Liver (tissue), 3 donors: ENCODE results near the gene MYBPC2.

Experiments used
- CTCF ChIP-seq: fragments of 150-350 bp; IDR thresholded peaks from 2 replicates; pipeline ENCODE4 v1.5.1; 2017; ENCODE audit warnings: improper control_type of control experiment, low read depth, low read length; ENCODE audit not compliant: missing input control
- JUND ChIP-seq, 2 donors: IDR thresholded peaks; 2 replicates each; pipeline ENCODE4 v1.6.1; 2016; ENCODE audit warnings: antibody characterized with exemption in 2 of 2
- RAD21 ChIP-seq, 2 donors: IDR thresholded peaks; 2 replicates each; pipeline ENCODE4 v1.6.1; 2016; ENCODE audit warnings: antibody characterized with exemption in 2 of 2, mild to moderate bottlenecking in 2 of 2
- REST ChIP-seq: IDR thresholded peaks from 2 replicates; pipeline ENCODE4 v1.6.1; 2016; ENCODE audit warnings: antibody characterized with exemption, mild to moderate bottlenecking
- SP1 ChIP-seq: IDR thresholded peaks from 2 replicates; pipeline ENCODE4 v1.6.1; 2018; ENCODE audit warnings: antibody characterized with exemption, mild to moderate bottlenecking
- TAF1 ChIP-seq: conservative IDR thresholded peaks from 2 replicates; pipeline ENCODE4 v1.6.1; 2016; ENCODE audit warnings: antibody characterized with exemption, mild to moderate bottlenecking
- donor health status: healthy.
- donor health status: healthy.

- TF ChIP-seq REST, result no peak
- TF ChIP-seq CTCF, result no peak
- TF ChIP-seq RAD21 (IDR thresholded peaks at IDR 0.05), result no peak
- TF ChIP-seq SP1, result no peak
- no peak for TF ChIP-seq JUND (IDR thresholded peaks at IDR 0.05)
- no peak for TF ChIP-seq TAF1
These were observed 38.7 kb upstream of the MYBPC2 start for GRCh38 chr19:50394017-50394416.
